ENCODE measurements around the gene SBK1.

The SBK1 gene

DNA sequence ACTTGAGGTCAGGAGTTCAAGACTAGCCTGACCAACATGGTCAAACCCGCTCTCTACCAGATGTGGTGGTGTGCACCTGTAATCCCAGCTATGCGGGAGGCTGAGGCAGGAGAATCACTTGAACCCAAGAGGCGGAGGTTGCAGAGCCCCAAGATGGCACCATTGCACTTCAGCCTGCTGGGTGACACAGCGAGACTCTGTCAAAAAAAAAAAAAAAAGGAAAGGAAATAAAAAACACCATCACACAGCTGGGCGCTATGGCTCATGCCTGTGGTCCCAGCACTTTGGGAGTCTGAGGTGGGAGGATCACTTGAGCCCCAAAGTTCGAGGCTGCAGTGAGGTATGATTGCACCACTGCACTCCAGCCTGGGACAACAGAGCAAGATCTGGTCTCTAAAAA is 13.3 kb upstream of the SBK1 start:
- Histone ChIP-seq H3K27me3 (replicated peaks; ENCODE audit: insufficient read depth, low read length) (peaks cover 23% of the 10 kb centered on the region), H3F3A (ENCODE audit: insufficient read depth, low read length) (no peaks in the 10 kb centered on the region), H4K20me1 (ENCODE audit: insufficient read depth, low read length) (no peaks in the 10 kb centered on the region), H3K9me2 (replicated peaks; ENCODE audit: insufficient read depth, low read length) (no peaks in the 10 kb centered on the region), H3K9ac (ENCODE audit: low read length) (no peak overlapping the region), H2AFZ (ENCODE audit: low read length) (no peak overlapping the region), H3K79me2 (ENCODE audit: low read length) (no peaks in the 10 kb centered on the region), H3K36me3 (replicated peaks; ENCODE audit: insufficient read depth, low read length) (no peaks in the 10 kb centered on the region), H3K4me3 (ENCODE audit: low read length) (no peak overlapping the region), H3K4me1 (ENCODE audit: low read length) (0 out of 2 replicates have a peak, but pooled peaks cover under 1% of the 10 kb centered on the region), H3K4me2 (ENCODE audit: low read depth, low read length) (no peak overlapping the region), H3K27ac (ENCODE audit: low read length) (no peak overlapping the region), H3K9me3 (replicated peaks; ENCODE audit: insufficient read depth, low read length) (no peaks in the 10 kb centered on the region)
- no peak for DNase-seq
- TF ChIP-seq CTCF (IDR thresholded peaks at IDR 0.05; ENCODE audit: low read length) (no peak), EZH2 (optimal IDR thresholded peaks at IDR 0.05; ENCODE audit: low read depth, low read length) (no peak), EZH2phosphoT487 (IDR thresholded peaks at IDR 0.05; ENCODE audit: low read length) (no peak)

GRCh38 chr16:28280881-28281836 is 11.2 kb upstream of the SBK1 start:
- peaks cover 19% of the 10 kb centered on the region for H3K27me3 ChIP-seq (replicated peaks; ENCODE audit: insufficient read depth, low read length)
- H3K9me2 ChIP-seq (replicated peaks; ENCODE audit: insufficient read depth, low read length), result no peaks in the 10 kb centered on the region
- DNase-seq, result no peak
- H3K4me1 ChIP-seq (ENCODE audit: low read length), result no peaks in the 10 kb centered on the region
- no peak for TF ChIP-seq EZH2phosphoT487 (IDR thresholded peaks at IDR 0.05; ENCODE audit: low read length)
- no peak for TF ChIP-seq EZH2 (optimal IDR thresholded peaks at IDR 0.05; ENCODE audit: low read depth, low read length)
- no peak for TF ChIP-seq CTCF (IDR thresholded peaks at IDR 0.05; ENCODE audit: low read length)
- H3K4me2 ChIP-seq (ENCODE audit: low read depth, low read length), result no peak overlapping the region
- H3K27ac ChIP-seq (ENCODE audit: low read length), result no peak overlapping the region
- no peak overlapping the region for H3K9ac ChIP-seq (ENCODE audit: low read length)
- no peak overlapping the region for H2AFZ ChIP-seq (ENCODE audit: low read length)
- H3K9me3 ChIP-seq (replicated peaks; ENCODE audit: insufficient read depth, low read length), result no peaks in the 10 kb centered on the region
- H4K20me1 ChIP-seq (ENCODE audit: insufficient read depth, low read length), result no peaks in the 10 kb centered on the region
- H3K36me3 ChIP-seq (replicated peaks; ENCODE audit: insufficient read depth, low read length), result no peaks in the 10 kb centered on the region
- H3K4me3 ChIP-seq (ENCODE audit: low read length), result no peak overlapping the region
- no peaks in the 10 kb centered on the region for H3K79me2 ChIP-seq (ENCODE audit: low read length)
- no peaks in the 10 kb centered on the region for H3F3A ChIP-seq (ENCODE audit: insufficient read depth, low read length)

- Histone ChIP-seq H3K27me3 (replicated peaks; ENCODE audit: insufficient read depth, low read length) (peaks cover 16% of the 10 kb centered on the region), H3K9me3 (replicated peaks; ENCODE audit: insufficient read depth, low read length) (no peaks in the 10 kb centered on the region), H4K20me1 (ENCODE audit: insufficient read depth, low read length) (no peaks in the 10 kb centered on the region), H3K9me2 (replicated peaks; ENCODE audit: insufficient read depth, low read length) (no peaks in the 10 kb centered on the region), H3K27ac (ENCODE audit: low read length) (no peak overlapping the region), H3K4me3 (ENCODE audit: low read length) (no peak overlapping the region), H2AFZ (ENCODE audit: low read length) (no peak overlapping the region), H3K79me2 (ENCODE audit: low read length) (no peaks in the 10 kb centered on the region), H3F3A (ENCODE audit: insufficient read depth, low read length) (no peaks in the 10 kb centered on the region), H3K4me2 (ENCODE audit: low read depth, low read length) (no peak overlapping the region), H3K4me1 (ENCODE audit: low read length) (no peaks in the 10 kb centered on the region), H3K9ac (ENCODE audit: low read length) (no peak overlapping the region), H3K36me3 (replicated peaks; ENCODE audit: insufficient read depth, low read length) (no peaks in the 10 kb centered on the region)
- DNase-seq, result no peak
- TF ChIP-seq CTCF (IDR thresholded peaks at IDR 0.05; ENCODE audit: low read length), result no peak
- TF ChIP-seq EZH2phosphoT487 (IDR thresholded peaks at IDR 0.05; ENCODE audit: low read length), result no peak
- no peak for TF ChIP-seq EZH2 (optimal IDR thresholded peaks at IDR 0.05; ENCODE audit: low read depth, low read length)
These were observed 10.3 kb upstream of the SBK1 start for GRCh38 chr16:28282045-28282444.

All from MM.1S (cell line).